PC-3 (cell line): ENCODE data around the gene RBM12.

Experiments used
- CTCF ChIP-seq: fragments of 300-600 bp; sonication (generic); conservative IDR thresholded peaks from 2 replicates; pipeline ENCODE4 v1.5.1; 2017; ENCODE audit warnings: antibody characterized with exemption, low read depth, mild to moderate bottlenecking, low read length
- EZH2 ChIP-seq: fragments of 300-600 bp; sonication (generic); IDR thresholded peaks from one replicate; pipeline ENCODE4 v1.6.1; 2017; ENCODE audit warnings: antibody characterized with exemption, mild to moderate bottlenecking, low read length; ENCODE audit not compliant: unreplicated experiment
- EZH2phosphoT487 ChIP-seq: fragments of 300-600 bp; sonication (generic); IDR thresholded peaks from 2 replicates; pipeline ENCODE4 v1.6.1; 2018; ENCODE audit warnings: mild to moderate bottlenecking, antibody characterized with exemption, low read length, borderline replicate concordance

GRCh38 chr20:35626386-35627001 lies 38.2 kb downstream of the RBM12 start:
- TF ChIP-seq CTCF (no peak), EZH2 (no peak), EZH2phosphoT487 (no peak)
